Lower leg skin (tissue), 4 donors: ENCODE data around the gene CCDC27. TPM values are rescaled to one million over a fixed set of nuclear protein-coding genes. Genes with fewer than 3 reads are reported as not detected.
A peak's percentile ranks its signal among the peaks of the same experiment; 100 is the strongest.

Source experiments
- DNase-seq, 2 donors: peaks; one replicate each; pipeline ENCODE4 v3.0.0-alpha.2; 2019; ENCODE audit warnings: low spot score in 2 of 2
- H3K4me3 ChIP-seq: fragments of 200-600 bp; sonication (generic); 2 replicates; pipeline ENCODE4 v1.5.1; 2017; ENCODE audit warnings: mild to moderate bottlenecking, low read depth; ENCODE audit not compliant: poor library complexity, severe bottlenecking
- POLR2A ChIP-seq, 2 donors: fragments of 450-650 bp; IDR thresholded peaks; one replicate each; pipeline ENCODE4 v1.6.1; 2016 to 2017; ENCODE audit warnings: antibody characterized with exemption in 2 of 2, mild to moderate bottlenecking in 1 of 2, moderate library complexity in 1 of 2
- WGBS, 2 donors: methylation state at CpG; one replicate each; pipeline ENCODE4 v1.1.5; 2018; 5-methylcytosine and 5-hydroxymethylcytosine counted together
- intact Hi-C: fragments of 100-400 bp; cut with DNase I; formaldehyde crosslinking; loops from one replicate; pipeline ENCODE4 v1.15.0; 2023; ENCODE audit warnings: low total_unique reads
- total RNA-seq, 4 donors: library from RNA; depleted of rRNA; stranded (reverse); fragments of >200 nt; gene quantifications; one replicate each; pipeline ENCODE4 v1.1.0, GENCODE V29; 2016
- TF ChIP-seq, protein P1 (sequence below), 3 donors: fragments of 450-650 bp; IDR thresholded peaks; one replicate each; pipeline ENCODE4 v1.5.1; 2016; ENCODE audit warnings: antibody characterized with exemption in 3 of 3, mild to moderate bottlenecking in 3 of 3, moderate library complexity in 2 of 3

Gene CCDC27
- total RNA-seq, 4 donors from 2014 or later = not detected

DNA sequence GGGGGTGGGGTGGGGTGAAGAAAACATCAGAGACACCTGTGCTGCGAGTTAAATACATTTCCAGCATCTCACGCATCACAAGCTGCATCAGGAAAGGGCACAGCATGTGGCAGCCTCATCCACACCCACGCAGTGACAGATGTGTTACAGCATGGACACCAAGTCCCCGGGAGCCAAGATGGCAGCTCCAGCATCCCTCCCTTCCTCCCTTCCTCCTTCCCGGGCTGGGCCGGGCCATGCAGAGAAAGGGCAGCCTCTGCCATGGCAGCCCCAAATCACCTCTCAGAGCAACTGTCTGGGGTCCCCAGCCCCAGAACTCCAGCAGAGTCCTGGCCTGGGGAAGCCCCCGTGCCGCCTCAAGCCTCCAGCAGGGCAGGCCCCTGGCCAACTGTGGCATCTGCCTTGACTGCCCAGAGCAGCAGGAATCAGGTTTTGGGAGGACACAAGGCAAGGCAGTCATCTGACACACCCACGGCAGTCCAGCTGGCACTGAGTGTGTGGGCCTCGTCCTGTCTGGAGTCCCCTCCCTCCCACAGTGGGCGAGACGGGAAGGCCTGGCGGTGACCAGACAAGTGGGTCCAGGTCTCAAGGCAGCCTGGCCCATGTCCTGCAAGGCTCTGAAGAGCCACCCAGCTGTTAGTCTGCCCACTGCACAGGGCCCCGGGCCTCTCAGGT, 26.5 kb downstream of the CCDC27 start:
- WGBS, 2 donors = 65 to 76% methylated on average over 10 to 12 of the region's 14 CpGs
- DNase-seq = no peak
- no peak overlapping the region for H3K4me3 ChIP-seq
- no peak for TF ChIP-seq POLR2A (IDR thresholded peaks at IDR 0.05)
- TF ChIP-seq, protein P1, sequence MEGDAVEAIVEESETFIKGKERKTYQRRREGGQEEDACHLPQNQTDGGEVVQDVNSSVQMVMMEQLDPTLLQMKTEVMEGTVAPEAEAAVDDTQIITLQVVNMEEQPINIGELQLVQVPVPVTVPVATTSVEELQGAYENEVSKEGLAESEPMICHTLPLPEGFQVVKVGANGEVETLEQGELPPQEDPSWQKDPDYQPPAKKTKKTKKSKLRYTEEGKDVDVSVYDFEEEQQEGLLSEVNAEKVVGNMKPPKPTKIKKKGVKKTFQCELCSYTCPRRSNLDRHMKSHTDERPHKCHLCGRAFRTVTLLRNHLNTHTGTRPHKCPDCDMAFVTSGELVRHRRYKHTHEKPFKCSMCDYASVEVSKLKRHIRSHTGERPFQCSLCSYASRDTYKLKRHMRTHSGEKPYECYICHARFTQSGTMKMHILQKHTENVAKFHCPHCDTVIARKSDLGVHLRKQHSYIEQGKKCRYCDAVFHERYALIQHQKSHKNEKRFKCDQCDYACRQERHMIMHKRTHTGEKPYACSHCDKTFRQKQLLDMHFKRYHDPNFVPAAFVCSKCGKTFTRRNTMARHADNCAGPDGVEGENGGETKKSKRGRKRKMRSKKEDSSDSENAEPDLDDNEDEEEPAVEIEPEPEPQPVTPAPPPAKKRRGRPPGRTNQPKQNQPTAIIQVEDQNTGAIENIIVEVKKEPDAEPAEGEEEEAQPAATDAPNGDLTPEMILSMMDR (IDR thresholded peaks at IDR 0.05) = no peak
- intact Hi-C loops = no loop called here

DNA sequence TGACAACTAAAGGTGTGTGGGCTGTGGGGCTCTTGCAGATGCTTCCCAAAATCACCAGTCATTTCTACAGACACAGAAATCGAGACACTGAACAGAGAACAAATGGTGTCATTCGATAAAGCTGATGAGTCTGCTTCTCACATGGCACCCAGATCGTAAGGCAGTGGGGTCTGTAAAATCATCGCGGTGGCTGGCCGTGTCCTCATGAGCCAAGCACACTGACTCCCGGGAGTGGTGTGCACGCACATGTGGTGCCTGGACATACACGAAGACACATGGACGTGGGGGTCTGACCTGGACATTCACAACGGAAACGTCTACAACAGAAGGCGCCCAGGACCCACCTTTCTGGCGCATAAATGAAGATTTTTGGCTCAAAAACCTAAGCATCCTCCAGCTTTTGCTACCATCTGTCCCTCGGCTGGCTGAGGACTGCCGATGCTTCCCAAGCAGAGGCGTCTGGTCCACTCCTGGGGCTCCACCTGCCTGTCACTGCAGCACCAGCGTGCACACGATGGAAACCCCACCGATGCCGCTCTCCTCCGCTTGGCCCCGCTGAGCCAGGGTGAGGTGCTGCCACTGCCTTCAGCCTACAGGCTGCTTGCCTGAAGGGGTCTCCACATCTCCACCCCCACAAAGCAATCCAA, 27.1 kb downstream of the CCDC27 start:
- intact Hi-C loops = no loop called here
- H3K4me3 ChIP-seq = no peak overlapping the region
- TF ChIP-seq POLR2A (IDR thresholded peaks at IDR 0.05) = no peak
- TF ChIP-seq, protein P1 (IDR thresholded peaks at IDR 0.05) = no peak
- DNase-seq = no peak
- 85% methylated on average over 23 of the region's 23 CpGs for WGBS, 2 donors

DNA sequence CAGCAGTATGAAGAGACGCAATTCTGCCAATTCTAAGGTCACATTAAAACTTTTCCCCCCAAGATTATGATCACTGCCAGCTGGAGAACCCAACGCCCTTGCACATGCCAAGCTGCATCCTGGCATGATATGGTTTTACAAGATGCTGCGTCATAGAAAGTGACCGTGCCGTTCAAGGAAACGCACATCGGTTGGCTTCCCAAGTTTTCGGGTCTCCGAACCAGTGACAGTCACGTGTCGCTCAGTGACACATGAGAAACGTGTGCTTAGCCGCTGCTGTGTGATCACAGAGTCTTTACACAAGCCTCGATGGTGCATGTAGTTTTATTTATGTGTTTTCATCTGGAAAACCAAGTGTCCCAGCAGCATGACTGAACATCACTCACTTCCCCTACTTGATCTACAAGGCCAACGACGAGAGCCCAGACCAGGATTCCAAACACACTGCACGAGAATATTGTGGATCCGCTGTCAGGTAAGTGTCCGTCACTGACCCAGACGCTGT, 27.7 kb downstream of the CCDC27 start:
- TF ChIP-seq POLR2A (IDR thresholded peaks at IDR 0.05) = no peak
- TF ChIP-seq, protein P1 (IDR thresholded peaks at IDR 0.05) = no peak
- no peak overlapping the region for H3K4me3 ChIP-seq
- intact Hi-C loops = no loop called here
- DNase-seq = no peak
- WGBS, 2 donors = 91 to 93% methylated on average over 20 of the region's 20 CpGs

DNA sequence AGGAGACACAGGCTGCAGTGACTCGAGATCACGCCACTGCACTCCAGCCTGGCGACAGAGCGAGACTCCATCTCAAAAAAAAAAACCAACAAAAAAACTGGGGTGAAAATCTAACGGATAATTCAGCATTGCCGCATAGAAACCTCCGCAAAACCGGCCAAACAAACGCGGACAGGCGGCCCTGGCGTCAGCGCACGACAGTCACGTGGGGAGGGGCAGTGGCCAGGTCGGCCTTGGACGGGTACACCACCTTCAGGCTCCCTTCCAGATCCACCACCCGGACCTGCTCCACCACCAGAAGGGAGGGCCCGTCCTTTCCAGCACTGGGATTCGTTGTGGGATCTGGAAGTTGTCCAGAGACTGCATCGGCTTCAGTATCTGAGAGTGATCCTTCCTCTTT, 28.7 kb downstream of the CCDC27 start:
- no peak overlapping the region for H3K4me3 ChIP-seq
- no peak for DNase-seq
- WGBS, 2 donors = 81 to 83% methylated on average over 21 of the region's 21 CpGs
- no peak for TF ChIP-seq POLR2A (IDR thresholded peaks at IDR 0.05)
- TF ChIP-seq, protein P1 (IDR thresholded peaks at IDR 0.05) = no peak
- intact Hi-C loops = no loop called here

DNA sequence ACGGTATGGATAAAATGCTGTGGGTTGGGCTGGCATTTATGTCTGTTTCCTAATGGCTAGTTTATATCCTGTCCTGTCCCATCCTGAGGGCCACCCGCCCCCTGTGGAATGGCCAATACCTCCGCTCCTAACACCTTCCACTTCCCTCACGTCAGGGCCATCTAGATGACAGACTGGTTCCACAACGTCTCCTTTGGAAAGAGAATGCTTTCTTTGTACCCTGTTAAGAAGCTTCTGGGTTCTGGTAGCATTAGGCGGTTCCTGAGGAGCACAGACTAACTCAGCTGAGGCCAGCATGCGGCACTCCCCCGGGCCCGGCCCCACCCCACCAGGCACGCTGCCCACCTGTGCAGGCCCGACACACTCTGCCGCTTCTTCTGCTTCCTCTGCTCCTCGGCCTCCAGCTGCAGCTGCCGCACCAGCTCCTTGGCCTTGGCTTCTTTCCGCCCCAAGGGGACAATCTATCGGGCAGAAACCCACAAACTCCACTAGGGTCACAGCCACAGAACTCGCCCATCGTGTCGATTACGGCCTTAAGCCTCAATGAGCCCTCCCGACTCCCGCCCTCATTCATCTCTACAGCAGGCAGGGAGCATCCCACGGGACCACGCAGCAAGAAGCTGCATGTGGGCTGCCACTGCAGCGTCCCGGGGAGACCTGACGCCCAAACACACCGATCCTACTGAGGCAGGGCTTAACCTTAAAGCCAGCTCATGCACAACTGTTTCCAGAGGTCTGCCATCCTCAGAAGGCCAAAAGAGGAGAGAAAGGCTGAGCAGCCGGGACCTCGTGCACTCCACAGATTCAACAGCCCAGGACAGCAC, 31.6 kb downstream of the CCDC27 start:
- DNase-seq = peak in 1 of 2 donors; percentile 85
- WGBS, 2 donors = 88 to 91% methylated on average over 30 of the region's 30 CpGs
- TF ChIP-seq, protein P1 (IDR thresholded peaks at IDR 0.05) = no peak
- no peak for TF ChIP-seq POLR2A (IDR thresholded peaks at IDR 0.05)
- intact Hi-C loops = no loop called here
- no peak overlapping the region for H3K4me3 ChIP-seq
